Stimulated activated naive CD4-positive, alpha-beta T cell (primary cell): ENCODE measurements around the gene HMGB2.

Source experiments
- DNase-seq, 6 experiments: peaks; one replicate each; lab custom pipeline; 2025; lab: John Stamatoyannopoulos, UW

Gene HMGB2

DNA sequence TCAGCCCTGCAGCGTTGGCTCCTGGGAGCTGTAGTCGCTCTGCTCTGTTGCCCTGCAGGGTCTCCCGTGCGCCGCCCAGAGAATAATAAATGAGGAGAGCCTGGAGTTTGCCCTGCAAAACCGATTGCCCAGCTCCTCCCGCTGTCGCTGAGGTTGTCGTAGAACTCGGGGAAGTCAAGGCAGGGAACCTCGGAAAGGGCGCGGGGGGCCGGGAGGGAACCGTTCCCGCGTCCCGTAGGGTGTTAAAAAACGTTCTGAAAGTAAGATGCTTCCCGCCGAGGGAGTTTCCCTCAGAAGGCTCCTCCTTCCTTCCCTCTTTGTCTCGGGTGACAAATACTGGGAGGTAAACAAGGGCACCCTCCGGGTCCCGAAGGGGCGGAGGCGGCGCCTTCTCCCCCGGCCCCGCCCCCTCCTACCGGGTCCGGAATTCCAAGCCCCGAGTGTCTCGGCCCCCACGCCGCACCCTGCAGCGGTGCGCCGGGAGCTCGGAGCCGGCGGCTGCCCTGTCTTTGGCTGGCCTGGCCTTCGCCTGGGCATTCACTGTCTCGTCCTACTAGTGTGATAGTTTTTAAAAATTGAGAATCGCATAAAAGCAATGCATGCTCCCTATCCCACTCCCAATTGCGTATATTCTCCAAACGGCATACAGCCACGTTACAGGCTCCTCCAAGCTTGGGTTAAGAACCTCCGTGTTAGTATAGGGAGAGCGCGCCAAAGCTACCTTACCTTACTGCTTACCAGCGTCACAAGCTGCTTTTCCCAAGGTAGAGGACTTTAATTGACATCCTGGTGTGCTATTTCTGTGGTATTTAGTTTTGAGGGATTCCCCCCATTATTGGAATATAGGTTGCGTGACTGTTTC is 964 bp upstream of the HMGB2 start:
- DNase-seq: peak in 3 of 6 experiments; percentile 9 to 36 (median 12)

DNA sequence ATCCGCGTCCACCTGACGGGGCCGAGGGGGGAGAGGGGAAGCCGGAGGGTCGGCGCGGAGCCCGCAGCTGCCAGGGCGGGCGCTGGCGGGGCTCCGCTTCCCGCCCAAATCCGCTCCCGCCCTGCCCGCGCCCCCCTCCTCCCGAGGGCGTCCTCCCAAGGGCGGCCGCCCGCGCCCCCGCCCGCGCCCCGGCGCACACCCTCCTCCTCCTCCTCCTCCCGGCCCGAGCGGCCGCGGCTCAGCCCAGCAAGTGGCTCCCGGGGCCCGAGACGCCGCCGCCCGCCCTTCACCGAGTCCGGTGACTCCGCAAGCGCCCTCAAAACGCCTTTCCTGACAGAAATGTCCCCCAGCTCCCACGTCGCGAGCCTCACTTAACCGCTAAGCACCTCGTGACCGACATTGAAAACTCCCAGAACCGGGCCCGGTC is 487 bp downstream of the HMGB2 start:
- peak in 3 of 6 experiments; percentile 33 to 45 (median 40) for DNase-seq

DNA sequence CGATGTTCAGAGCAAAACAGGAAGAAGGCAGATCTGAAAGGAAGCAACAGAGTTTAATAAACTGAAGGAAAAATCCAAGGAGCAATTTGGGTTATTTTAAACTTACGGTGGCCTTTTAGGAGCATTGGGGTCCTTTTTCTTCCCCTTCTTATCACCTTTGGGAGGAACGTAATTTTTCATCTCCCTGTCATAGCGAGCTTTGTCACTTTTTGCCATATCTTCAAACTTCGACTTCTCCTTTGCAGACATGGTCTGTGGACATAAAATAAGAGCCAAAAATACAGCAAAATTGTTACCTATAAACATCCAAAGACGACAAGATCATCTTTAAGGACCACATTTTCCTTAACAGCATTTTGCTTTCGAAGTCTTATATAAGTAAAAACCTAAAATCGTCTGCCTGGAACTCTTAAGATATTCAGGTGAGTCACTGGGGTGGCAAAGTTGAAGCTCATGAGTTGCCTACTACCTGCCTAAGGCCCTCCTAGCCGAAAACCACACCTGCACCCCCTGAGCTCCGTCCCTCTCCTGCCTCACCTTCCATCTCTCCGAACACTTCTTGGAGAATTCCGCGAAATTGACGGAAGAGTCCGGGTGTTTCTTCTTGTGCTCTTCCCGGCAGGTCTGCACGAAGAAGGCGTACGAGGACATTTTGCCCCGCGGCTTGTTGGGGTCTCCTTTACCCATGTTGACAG is 1.0 kb downstream of the HMGB2 start:
- peak in 3 of 6 experiments; percentile 41 to 43 (median 42) for DNase-seq

DNA sequence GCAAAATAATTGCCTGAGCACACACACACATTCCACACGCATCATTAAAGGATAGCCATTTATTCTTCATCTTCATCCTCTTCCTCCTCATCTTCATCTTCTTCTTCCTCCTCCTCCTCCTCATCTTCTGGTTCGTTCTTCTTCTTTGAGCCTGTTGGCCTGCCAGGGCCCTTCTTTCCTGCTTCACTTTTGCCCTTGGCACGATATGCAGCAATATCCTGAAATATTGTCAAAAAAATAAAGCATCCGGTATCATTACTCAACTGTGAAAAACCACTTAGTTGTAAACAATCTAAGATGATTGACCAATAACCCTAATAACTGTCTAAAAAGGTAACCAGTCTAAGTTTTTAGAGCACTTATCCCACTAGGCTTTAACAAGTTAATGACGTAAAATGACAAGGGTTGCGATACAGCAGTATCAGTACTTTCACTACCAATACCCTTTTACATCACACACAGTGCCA is 2.1 kb downstream of the HMGB2 start:
- no peak for DNase-seq

DNA sequence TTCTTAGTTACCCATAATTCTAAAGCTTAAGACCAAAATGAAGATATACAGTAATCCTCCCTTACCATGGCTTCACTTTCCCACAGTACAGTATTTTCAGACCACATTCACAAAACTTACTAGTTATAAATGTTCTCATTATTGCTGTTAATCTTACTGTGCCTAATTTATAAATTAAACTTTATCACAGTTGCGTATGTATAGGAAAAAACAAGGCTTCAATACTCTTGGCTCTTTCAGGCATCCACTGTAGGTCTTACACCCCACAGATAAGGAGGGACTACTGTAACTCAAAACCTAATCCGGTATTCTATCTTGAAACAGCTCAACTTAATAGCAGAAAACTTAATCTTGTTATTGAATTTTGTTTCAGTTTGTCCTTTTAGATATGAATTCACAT is 3.6 kb downstream of the HMGB2 start:
- DNase-seq: no peak

DNA sequence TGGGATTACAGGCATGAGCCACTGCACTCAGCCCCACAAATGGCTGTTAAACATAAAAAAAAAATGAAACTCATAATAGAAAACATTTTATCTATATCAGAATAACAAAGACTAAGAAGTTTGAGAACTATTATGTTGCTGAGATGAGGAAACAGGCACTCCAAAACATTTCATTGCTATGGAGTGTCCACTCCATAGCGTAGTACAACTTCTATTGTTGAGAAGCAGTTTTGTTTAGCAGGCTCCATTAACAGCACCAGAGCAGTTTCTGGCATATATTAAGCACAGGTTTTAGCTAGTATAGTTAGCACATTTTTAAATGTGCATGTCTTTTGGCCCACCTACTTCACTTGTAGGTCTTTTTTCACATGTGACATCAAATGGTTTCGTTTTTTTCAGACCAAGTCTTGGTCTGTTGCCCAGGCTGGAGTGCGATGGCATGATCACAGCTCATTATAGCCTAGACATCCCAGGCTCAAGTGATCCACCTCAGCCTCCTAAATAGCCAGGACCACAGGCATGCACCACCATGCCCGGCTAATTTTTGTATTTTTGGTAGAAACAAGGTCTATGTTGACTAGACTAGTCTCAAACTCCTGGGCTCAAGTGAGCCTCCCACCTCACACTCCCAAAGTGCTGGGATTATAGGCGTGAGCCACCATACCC is 5.8 kb downstream of the HMGB2 start:
- DNase-seq: no peak

DNA sequence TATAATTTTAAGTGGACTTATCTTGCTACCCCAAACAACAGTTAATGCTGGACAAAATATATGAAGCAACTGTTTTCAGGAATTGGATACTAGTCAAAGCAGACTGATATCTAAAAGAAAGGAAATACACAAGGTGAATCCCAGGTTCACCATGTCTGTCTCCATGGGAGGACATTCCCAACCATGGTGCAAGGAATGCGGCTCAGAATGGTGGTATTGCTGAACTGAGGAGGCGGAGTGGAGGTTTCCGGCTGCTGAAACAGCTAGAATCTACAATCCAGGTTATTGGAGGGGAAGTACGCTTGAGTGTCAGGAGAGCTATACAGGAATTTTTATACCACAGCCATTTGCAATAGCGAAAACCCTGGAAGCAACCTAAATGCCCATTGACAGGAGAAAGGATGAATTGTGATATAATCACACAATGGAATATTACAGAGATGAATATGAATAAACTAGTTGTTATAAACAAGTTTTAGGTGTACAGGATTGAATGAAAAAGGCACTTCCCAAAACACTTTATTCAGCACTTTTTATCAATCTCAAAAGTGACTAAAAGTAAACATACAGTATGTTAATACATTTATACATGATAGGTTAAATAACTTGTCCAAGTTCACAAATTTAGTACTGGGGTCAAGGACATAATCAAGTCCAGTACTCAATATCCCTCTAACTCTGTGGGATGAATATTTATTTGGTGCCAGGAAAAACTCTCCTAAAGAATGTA is 9.0 kb downstream of the HMGB2 start:
- no peak for DNase-seq

DNA sequence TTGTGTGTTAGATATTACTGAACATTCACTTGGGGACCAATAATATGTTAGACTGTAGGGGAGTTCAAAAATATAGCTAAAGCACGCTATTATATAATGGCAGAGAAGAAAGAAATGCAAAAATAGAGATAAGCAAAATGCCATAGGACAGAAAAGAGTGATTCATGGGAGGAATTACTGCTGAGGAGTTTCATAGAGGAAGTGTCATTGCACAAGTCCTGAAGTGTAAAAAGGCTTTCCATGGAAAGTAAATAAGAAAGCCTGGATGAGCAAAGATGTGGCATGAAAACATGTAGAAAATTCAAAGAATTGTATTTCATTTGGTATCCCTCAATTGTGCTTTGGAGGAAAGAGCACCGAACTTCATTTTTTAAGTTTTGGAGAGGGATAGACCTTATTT is 14.5 kb downstream of the HMGB2 start:
- no peak for DNase-seq

DNA sequence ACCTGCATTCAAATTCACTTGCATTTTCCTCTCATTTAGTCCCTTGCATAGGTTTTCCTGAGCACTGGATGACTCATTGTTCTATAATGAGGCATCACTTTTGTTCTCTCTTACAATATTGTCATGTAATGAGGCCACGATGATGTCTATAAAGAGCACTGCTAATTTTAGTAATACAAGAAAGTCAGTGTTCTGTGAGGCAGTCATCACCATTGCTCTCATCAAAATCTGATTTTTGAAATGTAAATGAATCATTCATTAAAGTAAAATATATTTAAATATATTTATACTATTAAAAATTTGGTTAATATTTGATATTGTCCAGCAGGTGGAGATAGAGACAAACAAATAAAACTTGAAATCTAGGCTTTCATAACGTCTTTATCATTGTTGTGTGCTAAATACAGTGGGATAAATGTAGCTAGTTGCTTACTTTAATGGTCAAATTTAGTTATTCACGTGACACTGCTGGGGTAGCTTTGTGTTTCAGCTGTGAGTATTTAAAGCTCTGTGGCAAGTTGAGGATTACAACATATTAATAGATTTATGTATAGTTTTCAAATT is 15.4 kb downstream of the HMGB2 start:
- DNase-seq: peak in 2 of 6 experiments; percentile 28 to 36

DNA sequence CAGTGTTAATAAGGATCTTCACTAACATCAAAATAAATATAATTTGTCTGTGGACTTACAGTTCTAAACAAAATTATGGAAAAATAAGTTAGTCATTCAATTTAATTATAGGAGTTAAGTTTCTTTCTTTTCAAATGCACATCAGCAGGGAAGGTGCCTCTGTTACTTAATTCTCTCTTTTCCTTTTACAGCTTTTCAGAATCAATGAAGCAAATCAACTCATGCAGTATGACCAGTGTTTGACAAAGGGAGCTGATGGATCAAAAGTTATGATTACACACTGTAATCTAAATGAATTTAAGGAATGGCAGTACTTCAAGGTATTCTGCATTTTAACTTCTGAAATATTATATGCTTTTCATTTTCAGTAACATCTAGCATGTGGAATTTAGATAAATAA is 15.9 kb downstream of the HMGB2 start:
- no peak for DNase-seq

DNA sequence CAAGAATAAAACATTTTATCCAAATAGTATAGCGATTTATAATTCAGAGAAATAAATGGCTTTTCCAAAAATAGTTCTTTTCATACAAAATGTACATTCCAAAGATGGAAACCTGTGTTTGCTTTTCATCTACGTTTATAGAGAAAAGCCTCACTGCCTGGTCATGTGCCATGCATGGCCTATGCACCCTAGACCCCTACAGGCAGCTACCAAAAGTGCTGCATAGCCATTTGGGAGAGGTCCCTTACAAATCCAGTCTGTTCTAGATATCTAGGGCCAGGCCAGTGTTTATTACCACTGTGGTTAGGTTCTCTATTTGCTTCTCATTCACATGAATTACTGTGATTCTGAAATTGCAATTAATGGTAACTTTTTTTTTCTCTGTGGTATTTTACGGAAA is 17.2 kb downstream of the HMGB2 start:
- no peak for DNase-seq

DNA sequence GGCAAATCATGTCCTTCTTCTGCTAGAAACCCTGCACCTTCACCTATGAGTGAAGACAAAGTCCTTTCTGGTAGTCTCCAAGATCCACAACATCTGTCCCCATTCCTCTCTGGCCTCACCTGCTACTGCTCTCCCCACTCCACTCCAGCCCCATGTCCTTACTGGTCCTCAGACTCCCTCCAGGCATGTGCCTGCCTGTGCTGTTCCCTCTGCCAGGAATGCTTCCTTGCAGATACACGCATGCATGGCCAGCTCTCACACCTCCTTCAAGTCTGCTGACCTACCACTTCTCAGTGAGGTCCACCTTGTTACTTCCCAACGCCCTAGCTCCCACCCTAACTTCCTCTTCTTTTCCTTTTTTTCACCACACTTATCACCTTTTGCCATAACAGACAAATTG is 18.1 kb downstream of the HMGB2 start:
- DNase-seq: no peak

DNA sequence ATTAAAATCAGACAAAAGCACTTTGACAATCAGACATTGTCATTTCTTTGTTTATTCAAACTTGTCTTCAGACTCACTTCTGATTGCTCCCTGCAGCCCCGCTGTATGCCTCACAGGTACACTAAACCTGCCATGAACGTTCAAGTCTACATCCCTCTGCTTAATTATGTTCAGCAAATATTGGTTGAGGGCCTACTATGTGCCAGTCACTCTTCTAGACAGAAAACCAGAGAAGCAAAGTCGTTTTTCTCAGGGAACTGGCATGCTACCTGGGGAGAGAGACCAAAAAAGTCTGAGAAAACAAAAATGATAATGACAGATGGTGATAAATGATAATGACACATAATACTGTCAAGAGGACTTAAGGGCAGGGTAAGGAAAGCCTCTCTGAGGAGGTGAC is 19.4 kb downstream of the HMGB2 start:
- no peak for DNase-seq

DNA sequence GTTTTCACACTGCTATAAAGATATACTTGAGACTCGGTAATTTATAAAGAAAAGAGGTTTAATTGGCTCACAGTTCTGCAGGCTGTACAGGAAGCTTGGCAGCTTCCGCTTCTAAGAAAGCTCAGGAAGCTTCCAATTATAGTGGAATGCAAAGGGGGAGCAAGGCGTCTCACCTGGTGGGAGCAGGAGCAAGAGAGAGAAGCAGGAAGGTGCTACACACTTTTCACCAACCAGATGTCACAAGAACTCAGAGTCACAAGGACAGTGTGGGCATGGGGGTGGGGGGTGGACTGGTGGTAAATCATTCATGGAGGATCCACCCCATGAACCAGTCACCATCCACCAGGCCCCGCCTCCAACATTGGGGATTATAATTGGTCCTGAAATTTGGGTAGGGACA is 22.8 kb downstream of the HMGB2 start:
- DNase-seq: no peak

DNA sequence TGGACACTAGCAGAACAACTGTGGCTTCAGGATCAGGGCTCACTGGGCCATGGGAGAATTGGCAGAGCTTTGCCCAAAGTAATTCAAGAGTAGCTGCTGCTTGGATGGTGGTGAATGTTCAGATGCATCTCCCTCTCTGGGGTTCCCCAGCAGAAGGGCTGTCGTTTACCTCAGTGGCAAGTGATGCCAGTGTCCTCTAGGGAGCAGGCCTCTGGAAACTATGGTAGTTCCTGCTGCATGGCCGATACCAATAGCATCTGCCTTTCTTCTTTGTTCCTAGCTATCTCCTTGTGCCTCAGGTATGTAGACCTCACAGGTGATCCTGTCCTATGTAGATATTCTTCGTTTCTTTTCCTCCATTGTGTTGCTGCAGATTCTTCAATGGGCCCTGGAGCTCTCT is 26.4 kb downstream of the HMGB2 start:
- no peak for DNase-seq

DNA sequence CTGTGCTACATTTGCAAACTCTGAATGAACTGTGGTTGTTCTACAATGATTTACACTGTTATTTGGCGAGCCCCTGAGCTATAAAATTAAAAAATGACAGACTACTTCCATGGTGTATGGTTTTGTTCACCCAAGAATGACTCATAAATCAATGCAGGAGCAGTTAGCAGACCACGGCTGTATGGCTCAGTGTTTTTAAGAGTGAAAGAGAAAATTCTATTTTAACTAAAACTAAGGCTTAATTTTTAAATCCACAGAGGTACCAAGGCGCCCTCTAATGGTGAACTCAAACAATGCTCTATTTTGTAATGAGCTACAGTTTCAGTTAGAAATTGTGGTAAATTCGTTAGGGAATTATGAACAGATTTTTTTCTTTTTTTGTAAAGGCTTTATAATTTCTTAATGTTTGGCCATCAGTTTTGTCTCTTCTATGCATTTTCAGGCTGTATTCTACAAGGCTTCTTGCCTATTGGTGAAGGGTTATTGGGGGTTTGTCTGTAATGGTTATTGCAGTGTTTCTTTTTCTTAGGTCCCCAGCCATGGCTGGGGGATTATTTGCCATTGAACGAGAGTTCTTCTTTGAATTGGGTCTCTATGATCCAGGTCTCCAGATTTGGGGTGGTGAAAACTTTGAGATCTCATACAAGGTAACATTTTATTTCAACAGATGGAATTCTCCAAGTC is 32.5 kb downstream of the HMGB2 start:
- DNase-seq: peak in 2 of 6 experiments; percentile 28 to 31

DNA sequence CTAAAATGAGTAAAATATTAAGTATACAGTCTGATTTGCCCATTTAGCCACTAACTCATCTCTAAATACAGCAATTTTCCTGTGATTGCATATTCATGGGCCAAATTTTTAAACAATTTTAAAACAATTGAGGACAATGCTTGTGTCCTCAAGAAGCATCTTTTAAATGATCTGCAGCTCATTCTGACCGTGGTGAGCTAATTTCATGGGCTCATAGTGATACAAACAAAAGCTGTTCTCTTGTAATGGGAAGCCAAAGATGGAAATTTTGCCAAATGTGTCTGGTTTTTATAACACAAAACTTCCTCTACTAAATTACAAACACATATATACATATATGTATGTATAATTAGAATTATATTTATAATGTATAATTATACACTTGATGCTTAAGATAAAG is 39.7 kb downstream of the HMGB2 start:
- no peak for DNase-seq

DNA sequence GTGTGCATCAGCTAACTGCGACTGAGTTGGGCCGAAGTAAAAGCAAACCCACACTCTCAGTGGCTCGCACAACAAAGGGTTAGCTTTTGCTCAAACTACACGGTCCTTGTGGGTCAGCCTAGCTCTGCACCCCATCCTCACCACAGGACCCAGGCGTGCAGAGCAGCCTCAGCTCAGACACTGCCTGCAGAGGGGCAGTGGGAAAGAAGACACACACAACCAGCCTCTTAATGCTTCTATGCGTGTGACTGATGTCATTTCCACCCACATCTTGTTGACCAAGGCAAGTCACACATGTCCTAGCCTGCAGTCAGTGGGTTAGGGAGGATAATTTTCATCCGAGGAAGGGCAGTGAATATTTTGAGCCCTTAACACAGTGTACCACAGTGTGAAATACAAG is 40.5 kb downstream of the HMGB2 start:
- no peak for DNase-seq

DNA sequence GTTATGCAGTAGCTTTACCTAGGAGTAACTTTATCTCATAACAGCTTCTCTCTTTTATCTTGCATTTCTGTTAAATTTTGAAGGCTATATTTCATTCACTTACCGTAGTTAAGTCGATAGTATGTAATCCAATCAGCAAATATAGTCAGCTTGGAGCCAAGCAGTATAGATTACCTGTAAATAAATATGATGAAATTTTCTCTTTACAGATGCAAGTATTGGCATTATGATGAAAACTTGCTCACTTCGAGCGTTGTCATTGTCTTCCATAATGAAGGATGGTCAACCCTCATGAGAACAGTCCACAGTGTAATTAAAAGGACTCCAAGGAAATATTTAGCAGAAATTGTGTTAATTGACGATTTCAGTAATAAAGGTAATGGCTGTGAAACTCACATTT is 42.3 kb downstream of the HMGB2 start:
- DNase-seq: no peak

DNA sequence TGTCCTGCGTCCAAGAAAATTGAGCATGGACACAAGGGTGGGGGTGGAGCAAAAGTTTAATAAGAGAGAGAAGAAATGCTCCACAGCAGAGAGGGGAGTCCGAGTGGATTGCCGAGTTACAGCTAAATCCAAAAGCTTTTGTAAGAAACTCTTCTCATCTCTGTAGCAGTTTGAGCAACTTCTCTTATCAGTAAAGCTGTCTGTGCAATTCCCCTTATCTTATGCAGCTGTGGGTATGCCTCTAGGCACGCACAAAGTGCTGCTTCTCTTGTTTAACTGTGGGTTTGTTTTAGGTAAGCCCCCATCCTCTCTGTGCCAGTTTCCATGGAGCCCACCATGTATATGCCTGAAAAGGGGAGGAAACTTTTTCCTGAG is 44.8 kb downstream of the HMGB2 start:
- DNase-seq: no peak

DNA sequence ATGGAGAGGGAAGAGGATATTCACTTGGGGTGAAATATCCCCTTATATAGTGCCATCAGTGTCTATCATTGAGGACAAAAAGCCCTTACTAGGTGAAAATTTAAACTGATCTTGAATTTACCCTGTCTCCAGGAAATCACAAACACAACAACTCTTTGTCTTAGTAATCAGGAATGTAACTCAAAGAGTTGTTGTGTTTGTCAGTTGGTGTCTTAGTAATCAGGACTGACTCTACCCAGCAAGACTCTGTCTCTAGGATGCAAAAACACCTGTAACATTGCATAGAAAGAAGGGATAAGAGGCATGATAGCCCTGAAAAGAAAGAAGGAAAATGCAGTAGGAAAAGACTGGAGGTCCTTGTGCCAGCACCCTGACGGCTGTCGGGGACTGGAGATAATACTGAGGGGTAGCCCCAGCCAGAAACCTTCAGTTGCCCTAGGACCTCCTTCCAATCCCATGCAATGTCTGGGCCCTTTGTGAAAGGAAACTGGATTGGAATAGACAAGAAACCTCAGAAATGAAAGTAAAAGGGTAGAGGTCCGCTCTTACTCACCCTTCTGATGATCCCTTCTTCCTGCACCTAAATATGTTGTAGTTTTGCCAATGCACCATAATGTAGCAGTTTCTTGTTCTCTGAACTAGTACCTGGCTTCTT is 45.3 kb downstream of the HMGB2 start:
- DNase-seq: peak in 1 of 6 experiments; percentile 14
